GM23248 (cell line): ENCODE data around the gene HSPB3.

Experiments used
- EZH2 ChIP-seq: fragments of 200-600 bp; sonication (generic); IDR thresholded peaks from 2 replicates; pipeline ENCODE4 v1.6.1; 2018; ENCODE audit warnings: antibody characterized with exemption, mild to moderate bottlenecking; ENCODE audit not compliant: insufficient read depth, poor library complexity, severe bottlenecking
- EZH2phosphoT487 ChIP-seq: fragments of 200-600 bp; sonication (generic); IDR thresholded peaks from 2 replicates; pipeline ENCODE4 v1.6.1; 2018; ENCODE audit warnings: antibody characterized with exemption, moderate library complexity, mild to moderate bottlenecking, low read depth; ENCODE audit not compliant: insufficient read depth

DNA sequence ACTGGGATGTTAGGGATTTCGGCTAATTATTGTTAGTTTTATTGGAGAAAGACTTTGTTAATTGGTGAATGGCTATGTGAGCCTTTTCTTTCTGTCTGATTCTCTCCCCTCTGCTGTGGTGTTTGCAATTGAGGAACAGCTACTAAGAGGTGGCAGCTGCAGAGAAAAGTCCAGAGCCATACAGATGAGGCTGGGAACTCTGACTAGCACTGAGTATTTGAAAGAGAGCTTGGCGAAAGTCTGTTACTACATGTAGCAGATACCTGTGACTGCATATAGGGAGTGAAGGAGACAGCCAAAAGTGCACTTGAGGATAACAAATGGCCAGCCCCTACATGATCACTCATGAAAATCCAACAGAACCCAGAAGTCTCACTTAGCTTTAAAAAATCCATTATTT lies 44.3 kb upstream of the HSPB3 start:
- TF ChIP-seq EZH2 (no peak), EZH2phosphoT487 (no peak)
